ENCODE measurements around the gene PAK5.

PAK5 gene

GRCh38 chr20:9495701-9496100 is 343.2 kb downstream of the PAK5 start:
- DNase-seq (ENCODE audit: low read depth): no peak
- no peak overlapping the region for H3K4me3 ChIP-seq (replicated peaks; ENCODE audit: low read depth, low read length)
- no peak for TF ChIP-seq CTCF (IDR thresholded peaks at IDR 0.05; ENCODE audit: low read length, missing control alignments)

GRCh38 chr20:9493803-9494202 is 345.1 kb downstream of the PAK5 start:
- TF ChIP-seq CTCF (IDR thresholded peaks at IDR 0.05; ENCODE audit: low read length, missing control alignments): no peak
- DNase-seq (ENCODE audit: low read depth): no peak
- H3K4me3 ChIP-seq (replicated peaks; ENCODE audit: low read depth, low read length): no peak overlapping the region

GRCh38 chr20:9492067-9492466 is 346.8 kb downstream of the PAK5 start:
- DNase-seq (ENCODE audit: low read depth): no peak
- TF ChIP-seq CTCF (IDR thresholded peaks at IDR 0.05; ENCODE audit: low read length, missing control alignments): no peak
- H3K4me3 ChIP-seq (replicated peaks; ENCODE audit: low read depth, low read length): no peak overlapping the region

DNA sequence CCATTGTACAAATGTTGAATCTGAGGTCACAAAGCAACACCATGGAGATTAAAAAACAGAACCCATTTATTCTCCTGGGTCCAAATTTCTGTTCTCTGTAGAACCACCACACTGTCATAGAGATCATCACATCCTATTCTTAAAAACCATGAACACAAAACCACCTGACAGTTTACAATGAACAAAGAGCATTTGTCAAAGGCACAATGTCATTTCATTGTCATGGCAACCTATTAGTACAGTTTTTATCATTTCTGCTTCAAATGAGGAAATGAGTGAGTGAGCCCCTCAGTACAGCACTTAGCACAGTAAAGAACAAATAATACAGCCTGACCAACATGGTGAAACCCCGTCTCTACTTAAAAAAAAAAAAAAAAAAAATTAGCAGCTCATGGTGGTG is 347.6 kb downstream of the PAK5 start:
- no peak overlapping the region for H3K4me3 ChIP-seq (replicated peaks; ENCODE audit: low read depth, low read length)
- DNase-seq (ENCODE audit: low read depth): no peak
- TF ChIP-seq CTCF (IDR thresholded peaks at IDR 0.05; ENCODE audit: low read length, missing control alignments): no peak

DNA sequence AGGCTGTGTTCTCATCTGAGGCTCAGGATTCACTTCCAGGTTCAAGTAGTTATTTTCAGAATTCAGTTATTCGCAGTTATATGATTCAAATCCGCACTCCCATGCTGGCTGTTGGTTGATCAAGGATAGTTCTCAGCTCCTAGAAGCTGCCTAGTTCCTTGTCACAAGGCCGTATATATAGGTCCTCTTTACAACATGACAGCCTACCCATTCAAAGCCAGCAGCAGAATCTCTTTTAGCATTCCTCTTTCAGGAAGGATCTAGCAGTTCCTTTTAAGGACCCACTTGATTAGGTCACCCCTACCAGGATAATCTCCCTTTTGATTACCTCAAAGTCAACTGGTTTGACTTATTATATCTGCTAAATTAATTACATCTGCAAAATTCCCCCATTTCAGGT is 348.2 kb downstream of the PAK5 start:
- no peak overlapping the region for H3K4me3 ChIP-seq (replicated peaks; ENCODE audit: low read depth, low read length)
- TF ChIP-seq CTCF (IDR thresholded peaks at IDR 0.05; ENCODE audit: low read length, missing control alignments): no peak
- no peak for DNase-seq (ENCODE audit: low read depth)

DNA sequence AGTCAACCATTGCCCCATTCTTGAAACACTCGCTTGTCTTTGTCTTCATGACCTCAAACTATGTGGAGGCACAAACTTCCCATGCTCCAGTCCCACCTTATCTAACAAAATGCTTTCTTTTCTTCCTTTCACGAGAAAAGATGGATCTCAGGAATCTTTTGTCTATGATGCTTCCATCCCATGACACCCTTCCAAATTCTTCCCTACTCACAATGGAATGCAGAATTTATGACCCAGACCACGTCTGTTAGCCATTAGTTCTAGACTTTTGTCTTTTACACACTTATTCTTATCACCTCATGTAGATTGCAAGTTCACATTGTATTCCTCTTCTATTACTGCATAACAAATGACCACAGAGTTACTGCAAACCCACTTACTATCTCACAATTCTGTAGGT is 348.7 kb downstream of the PAK5 start:
- H3K4me3 ChIP-seq (replicated peaks; ENCODE audit: low read depth, low read length): no peak overlapping the region
- DNase-seq (ENCODE audit: low read depth): no peak
- TF ChIP-seq CTCF (IDR thresholded peaks at IDR 0.05; ENCODE audit: low read length, missing control alignments): no peak

DNA sequence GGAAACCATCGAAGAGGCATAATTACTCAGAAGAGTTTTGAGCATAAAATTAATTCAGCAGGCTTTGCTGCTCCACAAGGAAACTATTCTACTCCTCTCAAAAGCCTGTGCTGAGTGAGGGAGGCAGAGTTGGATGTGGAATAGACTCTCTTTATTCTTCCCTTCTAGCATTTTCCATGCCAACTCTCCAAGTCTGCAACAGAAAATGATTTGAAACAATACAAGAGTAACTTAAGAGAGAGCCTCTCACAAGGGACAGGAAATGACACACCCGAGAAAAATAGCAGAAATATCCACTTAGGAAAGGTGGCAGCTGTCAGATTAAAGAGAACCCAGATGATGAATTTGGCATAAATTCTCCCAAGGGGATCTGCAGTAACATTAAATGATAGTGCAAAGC is 350.8 kb downstream of the PAK5 start:
- no peak overlapping the region for H3K4me3 ChIP-seq (replicated peaks; ENCODE audit: low read depth, low read length)
- TF ChIP-seq CTCF (IDR thresholded peaks at IDR 0.05; ENCODE audit: low read length, missing control alignments): no peak
- DNase-seq (ENCODE audit: low read depth): no peak

All from fibroblast of pulmonary artery (primary cell).